ENCODE measurements around the gene SYT1. TPM values are rescaled to one million over a fixed set of nuclear protein-coding genes. Genes with fewer than 3 reads are reported as not detected.
"Not testable (repeated sequence)": the region's sequence is repeated elsewhere in the genome, so short reads cannot be mapped to it uniquely, and the experiment has no call there.

The SYT1 gene
- total RNA-seq, 2 experiments from 2014 or later, result not detected

DNA sequence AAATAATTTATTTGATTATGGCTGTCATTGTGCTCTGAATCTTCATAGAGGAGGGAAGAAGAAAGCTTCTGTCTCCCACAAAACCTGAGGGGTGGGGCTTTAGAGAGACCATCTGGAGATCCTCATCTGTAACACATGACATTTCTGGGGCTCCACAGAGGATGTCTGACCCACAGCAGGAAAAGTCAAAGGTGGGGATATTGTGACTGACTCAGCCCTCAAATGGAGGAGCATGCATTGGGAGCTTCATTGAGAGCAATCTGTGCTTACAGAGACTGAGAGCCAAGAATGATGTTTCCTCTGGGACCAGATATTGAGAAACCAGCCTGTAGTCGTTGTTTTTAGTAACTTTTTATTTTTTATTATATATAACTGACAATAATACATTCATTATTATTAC is 158.7 kb downstream of the SYT1 start:
- no peaks in the 10 kb centered on the region for H3K27me3 Mint-ChIP-seq
- CTCF ChIA-PET, result no interaction called here
- DNase-seq, result no peak
- H3K4me1 Mint-ChIP-seq, result no peaks in the 10 kb centered on the region
- no peak overlapping the region for H3K27ac Mint-ChIP-seq
- H3K9me3 Mint-ChIP-seq (ENCODE audit: low read depth), result peaks cover 5% of the 10 kb centered on the region
- H3K36me3 Mint-ChIP-seq, result no peaks in the 10 kb centered on the region
- ATAC-seq, result no peak
- no peak overlapping the region for H3K4me3 Mint-ChIP-seq

DNA sequence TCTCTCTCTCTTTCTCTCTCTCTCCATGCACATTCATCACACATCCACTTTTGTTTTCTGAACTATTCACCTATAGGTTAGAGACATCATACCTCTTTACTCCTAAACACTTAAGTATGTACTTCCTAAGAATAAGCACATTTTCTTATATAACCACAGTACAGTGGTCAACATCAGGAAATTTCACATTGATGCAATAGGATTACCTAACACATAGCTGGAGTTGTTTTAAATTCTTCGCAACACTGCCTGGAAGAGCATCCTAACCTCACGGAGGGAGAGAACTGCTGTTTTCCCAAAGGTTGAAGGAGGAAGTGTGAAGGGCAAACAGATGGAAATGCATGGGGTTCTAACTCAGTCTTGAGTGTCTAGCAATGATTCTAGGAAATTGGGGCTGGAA is 159.2 kb downstream of the SYT1 start:
- Mint-ChIP-seq H3K4me1 (no peaks in the 10 kb centered on the region), H3K9me3 (ENCODE audit: low read depth) (peaks cover 5% of the 10 kb centered on the region), H3K4me3 (no peak overlapping the region), H3K27me3 (no peaks in the 10 kb centered on the region), H3K27ac (no peak overlapping the region), H3K36me3 (no peaks in the 10 kb centered on the region)
- CTCF ChIA-PET, result no interaction called here
- DNase-seq (no peak), ATAC-seq (no peak)

DNA sequence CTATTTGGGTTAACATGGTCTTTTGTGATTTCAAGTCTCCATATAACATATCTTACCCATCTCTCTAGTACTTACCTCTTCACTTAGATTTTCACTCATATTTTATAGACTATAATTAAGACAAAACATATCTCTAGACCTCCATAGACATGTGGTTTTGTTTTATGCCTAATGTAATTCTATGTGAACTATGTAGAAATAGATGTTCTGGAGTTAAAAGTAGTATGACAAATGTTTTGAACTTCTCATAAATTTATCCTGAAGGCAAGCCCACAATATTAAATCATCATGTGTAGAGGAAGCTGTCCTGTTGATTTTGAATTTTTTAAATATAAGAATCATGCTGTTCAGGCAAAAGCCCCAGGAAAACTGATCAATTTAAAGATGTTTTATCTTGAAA is 169.2 kb downstream of the SYT1 start:
- no peak overlapping the region for H3K27ac Mint-ChIP-seq
- H3K36me3 Mint-ChIP-seq, result no peaks in the 10 kb centered on the region
- no peak overlapping the region for H3K4me3 Mint-ChIP-seq
- H3K27me3 Mint-ChIP-seq, result no peaks in the 10 kb centered on the region
- CTCF ChIA-PET, result no interaction called here
- ATAC-seq, result no peak
- peaks cover 3% of the 10 kb centered on the region for H3K9me3 Mint-ChIP-seq (ENCODE audit: low read depth)
- H3K4me1 Mint-ChIP-seq, result no peaks in the 10 kb centered on the region
- DNase-seq, result no peak

DNA sequence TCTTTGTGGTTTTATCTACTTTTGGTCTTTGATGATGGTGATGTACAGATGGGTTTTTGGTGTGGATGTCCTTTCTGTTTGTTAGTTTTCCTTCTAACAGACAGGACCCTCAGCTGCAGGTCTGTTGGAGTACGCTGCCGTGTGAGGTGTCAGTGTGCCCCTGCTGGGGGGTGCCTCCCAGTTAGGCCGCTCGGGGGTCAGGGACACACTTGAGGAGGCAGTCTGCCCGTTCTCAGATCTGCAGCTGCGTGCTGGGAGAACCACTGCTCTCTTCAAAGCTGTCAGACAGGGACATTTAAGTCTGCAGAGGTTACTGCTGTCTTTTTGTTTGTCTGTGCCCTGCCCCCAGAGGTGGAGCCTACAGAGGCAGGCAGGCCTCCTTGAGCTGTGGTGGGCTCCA is 180.2 kb downstream of the SYT1 start:
- H3K27ac Mint-ChIP-seq; H3K4me3 Mint-ChIP-seq; H3K27me3 Mint-ChIP-seq; H3K36me3 Mint-ChIP-seq; H3K9me3 Mint-ChIP-seq (ENCODE audit: low read depth); CTCF ChIA-PET; ATAC-seq; H3K4me1 Mint-ChIP-seq; DNase-seq: not testable (repeated sequence)

DNA sequence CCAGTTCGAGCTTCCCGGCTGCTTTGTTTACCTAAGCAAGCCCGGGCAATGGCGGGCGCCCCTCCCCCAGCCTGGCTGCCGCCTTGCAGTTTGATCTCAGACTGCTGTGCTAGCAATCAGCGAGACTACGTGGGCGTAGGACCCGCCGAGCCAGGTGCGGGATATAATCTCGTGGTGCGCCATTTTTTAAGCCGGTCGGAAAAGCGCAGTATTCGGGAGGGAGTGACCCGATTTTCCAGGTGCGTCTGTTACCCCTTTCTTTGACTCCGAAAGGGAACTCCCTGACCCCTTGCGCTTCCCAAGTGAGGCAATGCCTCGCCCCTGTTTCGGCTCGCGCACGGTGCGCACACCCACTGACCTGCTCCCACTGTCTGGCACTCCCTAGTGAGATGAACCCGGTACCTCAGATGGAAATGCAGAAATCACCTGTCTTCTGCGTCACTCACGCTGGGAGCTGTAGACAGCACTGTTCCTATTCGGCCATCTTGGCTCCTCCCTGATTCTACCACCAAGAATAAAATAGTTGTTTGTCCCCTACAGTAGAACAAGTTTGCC is 180.7 kb downstream of the SYT1 start:
- CTCF ChIA-PET; H3K36me3 Mint-ChIP-seq; H3K4me3 Mint-ChIP-seq; H3K27me3 Mint-ChIP-seq; ATAC-seq; H3K27ac Mint-ChIP-seq; H3K4me1 Mint-ChIP-seq; H3K9me3 Mint-ChIP-seq (ENCODE audit: low read depth); DNase-seq: not testable (repeated sequence)

DNA sequence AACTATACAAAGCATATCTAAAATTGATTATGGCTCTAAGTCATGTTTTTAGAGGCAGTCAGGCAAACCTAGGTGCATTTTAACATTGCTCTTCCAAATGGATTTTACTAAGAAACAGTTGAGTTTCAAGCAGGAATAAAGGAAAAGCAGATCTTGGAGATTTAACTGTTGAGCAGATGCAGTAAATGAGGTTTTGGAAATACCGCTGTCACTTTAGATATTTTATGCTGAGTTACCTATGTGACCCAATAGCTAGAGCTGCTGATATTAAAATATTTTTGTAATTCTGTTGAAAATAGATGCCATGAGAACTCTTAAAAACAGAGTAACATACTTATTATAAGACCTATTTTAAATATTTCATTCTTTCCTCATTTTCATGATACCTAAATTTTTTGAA is 181.4 kb downstream of the SYT1 start:
- Mint-ChIP-seq H3K27ac (no peak overlapping the region), H3K36me3 (no peaks in the 10 kb centered on the region), H3K27me3 (no peaks in the 10 kb centered on the region), H3K4me1 (no peaks in the 10 kb centered on the region), H3K9me3 (ENCODE audit: low read depth) (no peaks in the 10 kb centered on the region), H3K4me3 (no peak overlapping the region)
- DNase-seq (no peak), ATAC-seq (no peak)
- CTCF ChIA-PET, result no interaction called here

DNA sequence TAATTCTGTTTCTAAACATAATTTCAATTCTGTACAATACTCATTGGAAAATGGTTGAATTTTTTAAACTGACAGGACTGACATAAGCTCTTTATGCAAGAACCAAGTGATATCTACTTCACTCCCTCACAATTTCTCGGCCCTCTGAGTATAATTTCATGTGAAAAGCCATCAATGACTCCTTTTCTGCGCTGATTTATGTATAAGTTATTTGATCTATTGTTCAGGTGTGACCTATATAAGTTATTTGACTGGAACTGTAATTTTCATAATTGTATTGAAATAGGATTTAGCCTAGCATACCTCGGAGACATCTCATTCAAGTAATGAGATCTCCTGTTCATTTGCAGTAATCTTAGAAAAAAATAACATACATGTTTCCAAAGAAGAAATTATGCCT is 184.4 kb downstream of the SYT1 start:
- DNase-seq (no peak), ATAC-seq (no peak)
- CTCF ChIA-PET, result no interaction called here
- Mint-ChIP-seq H3K9me3 (ENCODE audit: low read depth) (no peaks in the 10 kb centered on the region), H3K36me3 (no peaks in the 10 kb centered on the region), H3K4me3 (no peak overlapping the region), H3K27ac (no peak overlapping the region), H3K27me3 (no peaks in the 10 kb centered on the region), H3K4me1 (no peaks in the 10 kb centered on the region)

DNA sequence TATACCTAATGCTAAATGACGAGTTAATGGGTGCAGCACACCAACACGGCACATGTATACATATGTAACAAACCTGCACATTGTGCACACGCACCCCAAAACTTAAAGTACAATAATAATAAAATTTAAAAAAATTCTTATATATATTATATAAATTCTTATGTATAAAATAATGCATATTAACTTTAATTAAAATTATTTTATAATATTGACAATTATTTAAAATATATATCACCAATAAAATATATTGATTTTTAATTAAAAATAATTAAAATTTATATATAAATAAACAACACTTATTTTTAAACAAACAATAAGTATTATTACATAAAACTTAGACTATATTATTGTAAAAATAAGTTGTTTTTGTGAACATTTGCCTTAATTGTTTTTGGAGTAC is 188.8 kb downstream of the SYT1 start:
- H3K4me1 Mint-ChIP-seq, result no peaks in the 10 kb centered on the region

DNA sequence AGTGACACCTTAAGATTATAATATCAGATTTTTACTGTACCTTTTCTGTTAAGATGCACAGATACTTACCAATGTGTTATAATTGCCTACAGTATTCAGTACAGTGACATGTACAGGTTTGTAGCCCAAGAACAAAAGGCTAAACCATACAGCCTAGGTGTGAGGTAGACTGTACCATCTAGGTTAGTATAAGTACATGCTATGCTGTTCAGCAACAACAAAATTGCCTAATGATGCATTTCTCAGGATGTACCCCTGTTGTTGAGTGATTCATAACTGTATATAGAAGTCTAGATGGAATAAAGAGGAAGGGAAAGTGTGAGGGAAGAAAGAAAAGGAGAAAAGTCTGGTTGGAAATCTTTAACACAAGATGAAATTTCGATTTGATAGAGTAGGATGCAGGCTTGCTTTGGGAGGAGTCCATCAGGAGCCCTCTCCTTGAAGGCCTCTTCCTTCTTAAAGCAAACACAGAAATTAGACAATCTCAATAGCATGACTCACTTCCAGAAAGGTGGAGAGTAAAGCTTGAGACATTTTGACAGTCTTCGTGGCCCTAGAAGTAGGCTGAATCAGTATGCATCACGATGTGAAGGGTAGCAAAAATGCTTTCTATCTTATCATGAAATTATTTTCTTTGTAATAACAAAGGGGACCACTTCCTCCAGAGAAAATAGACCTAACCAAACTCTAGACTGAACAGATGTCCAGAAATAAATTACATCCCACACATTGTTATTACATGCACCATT is 191.5 kb downstream of the SYT1 start:
- DNase-seq (no peak), ATAC-seq (no peak)
- CTCF ChIA-PET, result no interaction called here
- Mint-ChIP-seq H3K36me3 (no peaks in the 10 kb centered on the region), H3K4me1 (no peaks in the 10 kb centered on the region), H3K9me3 (ENCODE audit: low read depth) (no peaks in the 10 kb centered on the region), H3K27me3 (no peaks in the 10 kb centered on the region), H3K27ac (no peak overlapping the region), H3K4me3 (no peak overlapping the region)

More for the DNA sequence above, 188.8 kb downstream of the SYT1 start:
- ATAC-seq (no peak), DNase-seq (no peak)
- H3K27ac Mint-ChIP-seq, result no peak overlapping the region
- no peaks in the 10 kb centered on the region for H3K36me3 Mint-ChIP-seq
- H3K9me3 Mint-ChIP-seq (ENCODE audit: low read depth), result no peaks in the 10 kb centered on the region
- CTCF ChIA-PET, result no interaction called here
- no peak overlapping the region for H3K4me3 Mint-ChIP-seq
- H3K27me3 Mint-ChIP-seq, result no peaks in the 10 kb centered on the region

DNA sequence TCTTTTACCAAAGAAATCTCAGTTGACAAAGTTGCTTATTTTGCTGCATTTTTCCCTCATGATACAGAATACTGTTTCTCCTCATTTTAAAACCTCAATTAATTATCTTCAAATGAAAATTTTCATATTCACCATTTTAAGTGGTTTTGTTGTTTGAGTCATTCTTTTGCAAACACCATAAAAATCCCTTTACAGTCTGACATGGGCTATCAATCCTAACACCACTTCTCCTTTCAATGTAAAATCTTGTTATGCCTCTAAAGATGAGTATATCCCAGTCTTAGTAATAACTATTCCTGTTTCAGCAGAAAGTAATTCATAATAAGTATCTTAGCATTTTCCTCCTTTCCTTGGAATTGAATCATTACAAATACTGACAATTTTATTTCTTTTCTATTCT is 192.2 kb downstream of the SYT1 start:
- ATAC-seq (no peak), DNase-seq (no peak)
- CTCF ChIA-PET, result no interaction called here
- H3K9me3 Mint-ChIP-seq (ENCODE audit: low read depth), result no peaks in the 10 kb centered on the region
- no peaks in the 10 kb centered on the region for H3K36me3 Mint-ChIP-seq
- H3K4me1 Mint-ChIP-seq, result no peaks in the 10 kb centered on the region
- no peak overlapping the region for H3K4me3 Mint-ChIP-seq
- H3K27ac Mint-ChIP-seq, result no peak overlapping the region
- no peaks in the 10 kb centered on the region for H3K27me3 Mint-ChIP-seq

DNA sequence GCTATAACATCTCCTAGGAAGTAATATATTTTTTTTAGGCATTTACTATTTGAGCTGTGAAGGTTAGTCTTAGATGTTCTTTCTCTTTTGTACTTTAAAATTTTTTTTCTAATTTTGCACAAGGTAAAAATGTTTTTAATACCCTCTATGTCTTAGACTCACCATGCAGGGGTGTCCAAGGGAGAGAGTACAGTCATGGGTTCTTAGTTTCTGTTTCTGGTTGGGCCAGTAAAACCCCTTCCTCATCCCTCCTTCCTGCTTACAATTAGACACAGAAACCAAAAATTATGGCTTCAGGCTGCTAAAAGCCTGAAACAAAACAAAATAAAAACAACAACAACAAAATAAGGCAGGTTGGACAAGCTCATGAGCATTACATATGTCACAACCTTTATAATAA is 193.0 kb downstream of the SYT1 start:
- no peak overlapping the region for H3K27ac Mint-ChIP-seq
- CTCF ChIA-PET, result no interaction called here
- no peaks in the 10 kb centered on the region for H3K4me1 Mint-ChIP-seq
- H3K4me3 Mint-ChIP-seq, result no peak overlapping the region
- no peaks in the 10 kb centered on the region for H3K9me3 Mint-ChIP-seq (ENCODE audit: low read depth)
- H3K27me3 Mint-ChIP-seq, result no peaks in the 10 kb centered on the region
- DNase-seq (no peak), ATAC-seq (no peak)
- no peaks in the 10 kb centered on the region for H3K36me3 Mint-ChIP-seq

DNA sequence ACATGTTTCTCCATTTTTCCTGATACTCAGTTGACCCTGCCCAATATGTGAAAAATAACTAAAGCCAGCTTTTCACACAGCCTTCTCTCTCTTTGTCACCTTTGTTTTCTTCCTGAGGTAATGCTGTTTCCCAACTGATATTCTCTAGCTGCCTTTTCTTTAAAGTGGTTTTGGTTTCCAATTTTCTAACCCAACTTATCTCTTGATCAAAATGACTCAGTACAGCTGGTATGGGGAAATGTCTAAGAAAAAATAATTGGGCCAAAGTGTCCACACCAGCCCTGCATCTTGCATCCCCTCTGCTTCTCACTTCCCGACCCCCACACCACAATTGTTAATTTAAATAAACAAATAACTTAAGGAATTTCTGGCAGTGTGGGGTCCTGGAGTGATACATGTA is 193.8 kb downstream of the SYT1 start:
- CTCF ChIA-PET, result no interaction called here
- no peaks in the 10 kb centered on the region for H3K27me3 Mint-ChIP-seq
- no peak overlapping the region for H3K27ac Mint-ChIP-seq
- H3K36me3 Mint-ChIP-seq, result no peaks in the 10 kb centered on the region
- DNase-seq, result no peak
- H3K9me3 Mint-ChIP-seq (ENCODE audit: low read depth), result no peaks in the 10 kb centered on the region
- H3K4me3 Mint-ChIP-seq, result no peak overlapping the region
- no peak for ATAC-seq
- H3K4me1 Mint-ChIP-seq, result no peaks in the 10 kb centered on the region

DNA sequence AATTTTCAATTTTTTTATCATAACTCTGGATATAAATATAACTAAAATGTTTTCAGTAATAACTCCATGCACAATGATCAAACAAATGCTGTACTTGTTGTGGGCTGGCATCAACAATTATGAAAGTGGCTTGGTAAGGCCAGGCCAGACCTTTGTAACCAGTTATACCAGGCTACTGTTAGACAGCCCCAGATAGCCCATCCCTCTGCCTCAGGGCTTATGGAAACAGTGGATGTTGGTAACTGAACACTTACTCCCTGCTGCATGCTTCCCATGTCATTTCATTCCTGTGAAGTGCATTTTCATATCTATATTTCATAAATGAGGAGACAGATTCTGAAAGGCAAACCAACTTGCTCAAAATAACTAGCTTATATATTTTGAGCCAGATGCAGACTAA is 195.0 kb downstream of the SYT1 start:
- no peaks in the 10 kb centered on the region for H3K4me1 Mint-ChIP-seq
- no peak overlapping the region for H3K27ac Mint-ChIP-seq
- no peaks in the 10 kb centered on the region for H3K36me3 Mint-ChIP-seq
- ATAC-seq (no peak), DNase-seq (no peak)
- H3K9me3 Mint-ChIP-seq (ENCODE audit: low read depth), result no peaks in the 10 kb centered on the region
- CTCF ChIA-PET, result no interaction called here
- H3K27me3 Mint-ChIP-seq, result no peaks in the 10 kb centered on the region
- H3K4me3 Mint-ChIP-seq, result no peak overlapping the region

DNA sequence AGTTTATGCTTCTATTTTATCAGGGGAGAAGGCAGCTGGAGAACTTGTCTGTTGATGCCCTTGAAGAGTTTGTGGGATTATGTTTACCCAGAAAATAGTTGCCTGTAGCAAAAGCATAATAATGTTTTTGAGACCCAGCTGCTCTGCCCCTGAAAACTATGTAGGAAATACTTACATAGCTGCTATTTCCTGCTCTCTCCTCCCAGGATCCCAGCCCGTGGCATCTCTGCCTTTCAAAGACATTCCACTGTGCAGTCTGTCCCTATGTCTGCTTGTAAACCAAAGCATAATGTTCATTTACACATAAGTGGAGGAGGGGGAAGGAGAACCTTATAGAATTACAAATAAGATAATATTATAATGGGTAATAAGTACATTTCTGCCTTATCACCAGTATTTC is 198.7 kb downstream of the SYT1 start:
- no peak overlapping the region for H3K4me3 Mint-ChIP-seq
- no peaks in the 10 kb centered on the region for H3K36me3 Mint-ChIP-seq
- ATAC-seq (no peak), DNase-seq (no peak)
- H3K4me1 Mint-ChIP-seq, result no peaks in the 10 kb centered on the region
- CTCF ChIA-PET, result no interaction called here
- H3K27me3 Mint-ChIP-seq, result no peaks in the 10 kb centered on the region
- no peak overlapping the region for H3K27ac Mint-ChIP-seq
- H3K9me3 Mint-ChIP-seq (ENCODE audit: low read depth), result no peaks in the 10 kb centered on the region

DNA sequence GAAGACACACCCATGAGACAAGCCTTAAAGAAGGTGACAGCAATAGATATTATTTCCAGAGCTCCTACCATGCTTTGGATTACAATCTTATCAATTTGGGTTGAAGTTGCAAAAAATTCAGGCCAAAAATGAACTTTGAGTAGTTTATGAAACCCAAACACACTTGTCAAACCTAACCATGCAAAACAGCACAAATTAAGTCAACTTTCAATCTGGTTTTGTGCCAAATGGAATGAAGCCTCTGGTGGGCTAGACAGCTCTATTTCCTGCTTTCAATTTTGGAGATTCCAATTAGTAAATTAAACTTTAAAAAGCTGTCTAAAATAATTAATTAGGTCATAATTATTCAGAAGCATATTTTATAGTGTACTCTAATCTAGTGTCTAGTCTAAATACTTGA is 203.4 kb downstream of the SYT1 start:
- ATAC-seq (no peak), DNase-seq (no peak)
- Mint-ChIP-seq H3K4me3 (no peak overlapping the region), H3K27ac (no peak overlapping the region), H3K4me1 (no peaks in the 10 kb centered on the region), H3K9me3 (ENCODE audit: low read depth) (no peaks in the 10 kb centered on the region), H3K36me3 (no peaks in the 10 kb centered on the region), H3K27me3 (no peaks in the 10 kb centered on the region)
- CTCF ChIA-PET, result no interaction called here
